ENCODE data around the gene IFIT2. TPM values are rescaled to one million over a fixed set of nuclear protein-coding genes. Genes with fewer than 3 reads are reported as not detected.

The IFIT2 gene
- total and polyA plus RNA-seq, 7 experiments from 2014 or later, result 4.4 to 16.4 (median 8.4) TPM

- ATAC-seq (no peak), DNase-seq (no peak)
- CTCF ChIA-PET, result interaction anchor here (0.7 kb wide), 1 partner anchor 15 kb away, joined by 3 read pairs; no protein-coding TSS in a partner anchor
- POLR2A ChIA-PET, result no interaction called here
- H3K27me3 Mint-ChIP-seq, result peaks cover 0 to 27% (median 4%) of the 10 kb centered on the region in 5 donors
- H3K4me1 Mint-ChIP-seq, result peaks cover 0 to 9% (median 5%) of the 10 kb centered on the region in 7 donors
- Histone ChIP-seq H3K4me1 (ENCODE audit: control insufficient read depth in 2 of 2, insufficient read depth in 2 of 2, low read length in 2 of 2) (no peaks in the 10 kb centered on the region), H3K27me3 (ENCODE audit: control insufficient read depth in 2 of 2, insufficient read depth in 2 of 2, low read length in 2 of 2) (no peaks in the 10 kb centered on the region), H3K9me3 (ENCODE audit: control insufficient read depth in 2 of 3, low read length in 3 of 3) (no peaks in the 10 kb centered on the region), H3K36me3 (ENCODE audit: control insufficient read depth in 2 of 3, insufficient read depth in 3 of 3, low read length in 3 of 3) (no peaks in the 10 kb centered on the region), H3K4me3 (ENCODE audit: low read length) (no peak overlapping the region), H3K27ac (ENCODE audit: low read depth, low read length) (no peak overlapping the region)
- intact Hi-C loops (cut with micrococcal nuclease), result loop anchor here in 1 of 2 donors (10.0 kb wide), 2 partner anchors 1618 to 1908 kb away; partner anchors contain the start of gene RPP30
- H3K4me3 Mint-ChIP-seq, result no peak overlapping the region
- peaks cover 0 to 11% (median 6%) of the 10 kb centered on the region in 5 donors for H3K36me3 Mint-ChIP-seq
- no peak overlapping the region for H3K27ac Mint-ChIP-seq
- peaks cover 0 to 15% (median 5%) of the 10 kb centered on the region in 11 donors for H3K9me3 Mint-ChIP-seq
Measured at GRCh38 chr10:89256962-89257361, 44.9 kb upstream of the IFIT2 start.

- Mint-ChIP-seq H3K9me3 (peaks cover 0 to 15% (median 5%) of the 10 kb centered on the region in 11 donors), H3K27me3 (peaks cover 0 to 27% (median 4%) of the 10 kb centered on the region in 5 donors), H3K27ac (no peak overlapping the region), H3K4me3 (no peak overlapping the region), H3K36me3 (peaks cover 0 to 11% (median 6%) of the 10 kb centered on the region in 5 donors), H3K4me1 (peaks cover 0 to 6% (median 3%) of the 10 kb centered on the region in 7 donors)
- ChIA-PET CTCF (interaction anchor here (0.7 to 1.2 kb wide), 3 partner anchors 15 to 307 kb away, joined by 3 read pairs; no protein-coding TSS in a partner anchor), POLR2A (no interaction called here)
- DNase-seq (no peak), ATAC-seq (no peak)
- Histone ChIP-seq H3K36me3 (ENCODE audit: control insufficient read depth in 2 of 3, insufficient read depth in 3 of 3, low read length in 3 of 3) (no peaks in the 10 kb centered on the region), H3K27ac (ENCODE audit: low read depth, low read length) (no peak overlapping the region), H3K9me3 (ENCODE audit: control insufficient read depth in 2 of 3, low read length in 3 of 3) (no peaks in the 10 kb centered on the region), H3K4me1 (ENCODE audit: control insufficient read depth in 2 of 2, insufficient read depth in 2 of 2, low read length in 2 of 2) (no peaks in the 10 kb centered on the region), H3K4me3 (ENCODE audit: low read length) (no peak overlapping the region), H3K27me3 (ENCODE audit: control insufficient read depth in 2 of 2, insufficient read depth in 2 of 2, low read length in 2 of 2) (no peaks in the 10 kb centered on the region)
- intact Hi-C loops (cut with micrococcal nuclease), result loop anchor here in 1 of 2 donors (10.0 kb wide), 2 partner anchors 1617 to 1907 kb away; partner anchors contain the start of gene RPP30
Measured at GRCh38 chr10:89257581-89257980, 44.3 kb upstream of the IFIT2 start.

- Histone ChIP-seq H3K9me3 (ENCODE audit: control insufficient read depth in 2 of 3, low read length in 3 of 3) (no peaks in the 10 kb centered on the region), H3K4me1 (ENCODE audit: control insufficient read depth in 2 of 2, insufficient read depth in 2 of 2, low read length in 2 of 2) (no peaks in the 10 kb centered on the region), H3K36me3 (ENCODE audit: control insufficient read depth in 2 of 3, insufficient read depth in 3 of 3, low read length in 3 of 3) (no peaks in the 10 kb centered on the region), H3K27ac (ENCODE audit: low read depth, low read length) (no peak overlapping the region), H3K27me3 (ENCODE audit: control insufficient read depth in 2 of 2, insufficient read depth in 2 of 2, low read length in 2 of 2) (no peaks in the 10 kb centered on the region), H3K4me3 (ENCODE audit: low read length) (no peak overlapping the region)
- intact Hi-C loops (cut with micrococcal nuclease), result loop anchor here in 1 of 2 donors (10.0 kb wide), 2 partner anchors 1616 to 1906 kb away; partner anchors contain the start of gene RPP30
- no peak overlapping the region for H3K27ac Mint-ChIP-seq
- CTCF ChIA-PET, result interaction anchor here (0.7 to 1.4 kb wide), 2 partner anchors 43 to 111 kb away, joined by 3 to 4 read pairs; partner anchors contain the start of gene IFIT2
- peaks cover 0 to 8% (median 6%) of the 10 kb centered on the region in 5 donors for H3K36me3 Mint-ChIP-seq
- no peak overlapping the region for H3K4me3 Mint-ChIP-seq
- DNase-seq, result no peak
- ATAC-seq, result no peak
- peaks cover 0 to 6% (median 3%) of the 10 kb centered on the region in 7 donors for H3K4me1 Mint-ChIP-seq
- POLR2A ChIA-PET, result interaction anchor here (0.7 kb wide), 1 partner anchor 129 kb away, joined by 4 read pairs; no protein-coding TSS in a partner anchor
- peaks cover 0 to 10% (median 5%) of the 10 kb centered on the region in 11 donors for H3K9me3 Mint-ChIP-seq
- peaks cover 0 to 27% (median 4%) of the 10 kb centered on the region in 5 donors for H3K27me3 Mint-ChIP-seq
Measured at GRCh38 chr10:89258881-89259280, 43.0 kb upstream of the IFIT2 start.

- Histone ChIP-seq H3K27me3 (ENCODE audit: control insufficient read depth in 2 of 2, insufficient read depth in 2 of 2, low read length in 2 of 2) (no peaks in the 10 kb centered on the region), H3K36me3 (ENCODE audit: control insufficient read depth in 2 of 3, insufficient read depth in 3 of 3, low read length in 3 of 3) (no peaks in the 10 kb centered on the region), H3K4me3 (ENCODE audit: low read length) (no peak overlapping the region), H3K27ac (ENCODE audit: low read depth, low read length) (no peak overlapping the region), H3K9me3 (ENCODE audit: control insufficient read depth in 2 of 3, low read length in 3 of 3) (no peaks in the 10 kb centered on the region), H3K4me1 (ENCODE audit: control insufficient read depth in 2 of 2, insufficient read depth in 2 of 2, low read length in 2 of 2) (no peaks in the 10 kb centered on the region)
- POLR2A ChIA-PET, result interaction anchor here (0.6 to 0.7 kb wide), 3 partner anchors 10 to 129 kb away, joined by 3 to 5 read pairs (median 4); partner anchors contain the start of gene LIPA
- ATAC-seq (no peak), DNase-seq (no peak)
- no peaks in the 10 kb centered on the region for H3K36me3 Mint-ChIP-seq
- H3K4me1 Mint-ChIP-seq, result peaks cover 0 to 6% (median 3%) of the 10 kb centered on the region in 7 donors
- intact Hi-C loops (cut with micrococcal nuclease), result no loop called here
- H3K27ac Mint-ChIP-seq, result no peak overlapping the region
- no peak overlapping the region for H3K4me3 Mint-ChIP-seq
- H3K27me3 Mint-ChIP-seq, result peaks cover 0 to 27% (median 0%) of the 10 kb centered on the region in 5 donors
- CTCF ChIA-PET, result interaction anchor here (0.8 to 1.1 kb wide), 2 partner anchors 84 to 152 kb away, joined by 3 read pairs; partner anchors contain the start of gene IFIT5
- no peaks in the 10 kb centered on the region for H3K9me3 Mint-ChIP-seq
Measured at GRCh38 chr10:89262086-89263051, 39.5 kb upstream of the IFIT2 start.

GRCh38 chr10:89263091-89263490 lies 38.8 kb upstream of the IFIT2 start:
- CTCF ChIA-PET, result interaction anchor here (1.1 kb wide), 1 partner anchor 83 kb away, joined by 3 read pairs; no protein-coding TSS in a partner anchor
- ATAC-seq (no peak), DNase-seq (no peak)
- Mint-ChIP-seq H3K27me3 (peaks cover 0 to 24% (median 0%) of the 10 kb centered on the region in 5 donors), H3K4me3 (no peak overlapping the region), H3K36me3 (no peaks in the 10 kb centered on the region), H3K9me3 (no peaks in the 10 kb centered on the region), H3K4me1 (peaks cover 0 to 6% (median 3%) of the 10 kb centered on the region in 7 donors), H3K27ac (no peak overlapping the region)
- H3K36me3 ChIP-seq (ENCODE audit: control insufficient read depth in 2 of 3, insufficient read depth in 3 of 3, low read length in 3 of 3), result no peaks in the 10 kb centered on the region
- POLR2A ChIA-PET, result interaction anchor here (1.1 kb wide), 1 partner anchor 151 kb away, joined by 4 read pairs; the partner anchor contains the start of gene IFIT5
- H3K4me3 ChIP-seq (ENCODE audit: low read length), result no peak overlapping the region
- H3K4me1 ChIP-seq (ENCODE audit: control insufficient read depth in 2 of 2, insufficient read depth in 2 of 2, low read length in 2 of 2), result no peaks in the 10 kb centered on the region
- no peaks in the 10 kb centered on the region for H3K27me3 ChIP-seq (ENCODE audit: control insufficient read depth in 2 of 2, insufficient read depth in 2 of 2, low read length in 2 of 2)
- intact Hi-C loops (cut with micrococcal nuclease), result no loop called here
- H3K9me3 ChIP-seq (ENCODE audit: control insufficient read depth in 2 of 3, low read length in 3 of 3), result no peaks in the 10 kb centered on the region
- no peak overlapping the region for H3K27ac ChIP-seq (ENCODE audit: low read depth, low read length)

- Histone ChIP-seq H3K27me3 (ENCODE audit: control insufficient read depth in 2 of 2, insufficient read depth in 2 of 2, low read length in 2 of 2) (no peaks in the 10 kb centered on the region), H3K27ac (ENCODE audit: low read depth, low read length) (no peak overlapping the region), H3K4me3 (ENCODE audit: low read length) (no peak overlapping the region), H3K36me3 (ENCODE audit: control insufficient read depth in 2 of 3, insufficient read depth in 3 of 3, low read length in 3 of 3) (no peaks in the 10 kb centered on the region), H3K4me1 (ENCODE audit: control insufficient read depth in 2 of 2, insufficient read depth in 2 of 2, low read length in 2 of 2) (no peaks in the 10 kb centered on the region), H3K9me3 (ENCODE audit: control insufficient read depth in 2 of 3, low read length in 3 of 3) (no peaks in the 10 kb centered on the region)
- H3K27ac Mint-ChIP-seq, result no peak overlapping the region
- peaks cover 0 to 6% (median 3%) of the 10 kb centered on the region in 7 donors for H3K4me1 Mint-ChIP-seq
- no peaks in the 10 kb centered on the region for H3K9me3 Mint-ChIP-seq
- DNase-seq, result no peak
- ATAC-seq, result no peak
- H3K27me3 Mint-ChIP-seq, result peaks cover 0 to 22% (median 0%) of the 10 kb centered on the region in 5 donors
- CTCF ChIA-PET, result interaction anchor here (0.8 to 1.2 kb wide), 3 partner anchors 83 to 301 kb away, joined by 3 to 6 read pairs (median 4); no protein-coding TSS in a partner anchor
- POLR2A ChIA-PET, result interaction anchor here (1.1 kb wide), 1 partner anchor 151 kb away, joined by 4 read pairs; the partner anchor contains the start of gene IFIT5
- no peaks in the 10 kb centered on the region for H3K36me3 Mint-ChIP-seq
- no peak overlapping the region for H3K4me3 Mint-ChIP-seq
- intact Hi-C loops (cut with micrococcal nuclease), result no loop called here
Measured at GRCh38 chr10:89263531-89263930, 38.3 kb upstream of the IFIT2 start.
